H1 (cell line): ENCODE results near the gene PDE4D.

Experiments used
- KDM4A ChIP-seq: IDR thresholded peaks from one replicate; pipeline ENCODE4 v1.7.1; 2012; ENCODE audit warnings: low read depth, mild to moderate bottlenecking, moderate library complexity, low read length, inconsistent platforms; ENCODE audit not compliant: severe bottlenecking
- MAFK ChIP-seq: IDR thresholded peaks from 2 replicates; pipeline ENCODE4 v1.6.1; 2012; ENCODE audit warnings: low read depth, mild to moderate bottlenecking, improper control_type of control experiment, low read length
- NANOG ChIP-seq: IDR thresholded peaks from 2 replicates; pipeline ENCODE4 v1.6.1; 2011; ENCODE audit warnings: low read length, low read depth, mild to moderate bottlenecking, inconsistent platforms; ENCODE audit not compliant: insufficient read depth, poor library complexity, severe bottlenecking
- POLR2AphosphoS5 ChIP-seq: IDR thresholded peaks from 2 replicates; pipeline ENCODE4 v1.6.1; 2011; ENCODE audit warnings: low read depth, low read length
- SIN3A ChIP-seq, 2 experiments: IDR thresholded peaks in 1 of 2; conservative IDR thresholded peaks in 1 of 2; 2 replicates each; pipeline ENCODE4 v1.6.1; 2011 to 2012; ENCODE audit warnings: low read length in 2 of 2, improper control_type of control experiment in 1 of 2, low read depth in 1 of 2, mild to moderate bottlenecking in 1 of 2
- TAF1 ChIP-seq: IDR thresholded peaks from 2 replicates; pipeline ENCODE4 v1.6.1; 2011; ENCODE audit warnings: mild to moderate bottlenecking, low read depth, low read length
- YY1 ChIP-seq: IDR thresholded peaks from 2 replicates; pipeline ENCODE4 v1.6.1; 2011; ENCODE audit warnings: low read depth, mild to moderate bottlenecking, low read length
- TF ChIP-seq, protein P1 (sequence below): IDR thresholded peaks from 2 replicates; pipeline ENCODE4 v1.6.1; 2012; ENCODE audit warnings: low read length, inconsistent platforms
- TF ChIP-seq, protein P2 (sequence below), 3 experiments: IDR thresholded peaks; 1 replicate in 2 of 3; 2 replicates in 1 of 3; pipeline versions ENCODE4 v1.5.1 to v1.6.1; 2011; ENCODE audit warnings: low read length in 3 of 3, mild to moderate bottlenecking in 3 of 3, inconsistent platforms in 2 of 3, low read depth in 1 of 3, moderate library complexity in 1 of 3; ENCODE audit not compliant: insufficient read depth in 1 of 3; ENCODE audit errors: control extremely low read depth in 1 of 3
- TF ChIP-seq, protein P3 (sequence below): IDR thresholded peaks from 2 replicates; pipeline ENCODE4 v1.6.1; 2011; ENCODE audit warnings: low read length, improper control_type of control experiment
- TF ChIP-seq, protein P4 (sequence below): IDR thresholded peaks from 2 replicates; pipeline ENCODE4 v1.6.1; 2012; ENCODE audit warnings: inconsistent platforms
- TF ChIP-seq, protein P5 (sequence below): IDR thresholded peaks from 2 replicates; pipeline ENCODE4 v1.6.1; 2011; ENCODE audit warnings: low read depth, mild to moderate bottlenecking, low read length; ENCODE audit not compliant: insufficient read depth

DNA sequence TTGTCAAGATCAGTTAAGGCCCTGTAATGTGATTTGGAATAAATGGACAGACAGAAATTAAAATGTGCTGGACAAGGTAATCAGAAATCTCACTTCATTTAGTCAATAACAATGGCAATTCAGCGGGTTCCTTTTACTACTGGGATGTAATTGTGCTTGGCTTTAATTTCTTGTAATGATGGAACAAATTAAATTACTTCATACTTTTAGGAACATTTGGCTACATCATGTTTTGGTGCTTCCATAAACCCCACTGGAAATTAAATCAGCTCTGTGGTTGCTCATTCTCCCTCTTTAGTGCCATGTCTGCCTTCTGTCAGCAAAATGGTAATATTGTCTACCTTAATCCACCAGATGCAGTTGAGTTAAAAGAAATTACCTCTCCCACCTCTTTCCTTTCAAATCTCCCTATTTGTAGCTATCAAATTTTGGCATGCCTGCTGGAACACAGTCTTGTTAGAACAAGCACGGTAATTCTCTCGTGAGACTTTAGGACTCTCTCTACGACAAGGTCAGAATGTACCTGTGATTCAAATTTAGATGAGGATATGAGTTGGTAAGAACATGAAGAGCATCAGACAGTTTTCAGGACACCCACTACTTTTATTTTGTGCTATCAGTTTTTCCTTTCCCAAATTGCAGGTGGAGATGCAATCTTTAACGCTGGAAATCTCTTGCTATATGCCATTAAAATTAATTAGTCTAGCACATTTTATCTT lies 834.4 kb downstream of the PDE4D start:
- TF ChIP-seq YY1 (no peak), SIN3A (conservative IDR thresholded peaks at IDR 0.05 in 1 of 2, IDR thresholded peaks at IDR 0.05 in 1 of 2; ENCODE audit: low read depth in 1 of 2, low read length in 2 of 2) (no peak), TAF1 (no peak), MAFK (no peak), NANOG (no peak), POLR2AphosphoS5 (no peak), KDM4A (no peak)
- TF ChIP-seq, protein P1, sequence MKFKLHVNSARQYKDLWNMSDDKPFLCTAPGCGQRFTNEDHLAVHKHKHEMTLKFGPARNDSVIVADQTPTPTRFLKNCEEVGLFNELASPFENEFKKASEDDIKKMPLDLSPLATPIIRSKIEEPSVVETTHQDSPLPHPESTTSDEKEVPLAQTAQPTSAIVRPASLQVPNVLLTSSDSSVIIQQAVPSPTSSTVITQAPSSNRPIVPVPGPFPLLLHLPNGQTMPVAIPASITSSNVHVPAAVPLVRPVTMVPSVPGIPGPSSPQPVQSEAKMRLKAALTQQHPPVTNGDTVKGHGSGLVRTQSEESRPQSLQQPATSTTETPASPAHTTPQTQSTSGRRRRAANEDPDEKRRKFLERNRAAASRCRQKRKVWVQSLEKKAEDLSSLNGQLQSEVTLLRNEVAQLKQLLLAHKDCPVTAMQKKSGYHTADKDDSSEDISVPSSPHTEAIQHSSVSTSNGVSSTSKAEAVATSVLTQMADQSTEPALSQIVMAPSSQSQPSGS: no peak
- TF ChIP-seq, protein P2, sequence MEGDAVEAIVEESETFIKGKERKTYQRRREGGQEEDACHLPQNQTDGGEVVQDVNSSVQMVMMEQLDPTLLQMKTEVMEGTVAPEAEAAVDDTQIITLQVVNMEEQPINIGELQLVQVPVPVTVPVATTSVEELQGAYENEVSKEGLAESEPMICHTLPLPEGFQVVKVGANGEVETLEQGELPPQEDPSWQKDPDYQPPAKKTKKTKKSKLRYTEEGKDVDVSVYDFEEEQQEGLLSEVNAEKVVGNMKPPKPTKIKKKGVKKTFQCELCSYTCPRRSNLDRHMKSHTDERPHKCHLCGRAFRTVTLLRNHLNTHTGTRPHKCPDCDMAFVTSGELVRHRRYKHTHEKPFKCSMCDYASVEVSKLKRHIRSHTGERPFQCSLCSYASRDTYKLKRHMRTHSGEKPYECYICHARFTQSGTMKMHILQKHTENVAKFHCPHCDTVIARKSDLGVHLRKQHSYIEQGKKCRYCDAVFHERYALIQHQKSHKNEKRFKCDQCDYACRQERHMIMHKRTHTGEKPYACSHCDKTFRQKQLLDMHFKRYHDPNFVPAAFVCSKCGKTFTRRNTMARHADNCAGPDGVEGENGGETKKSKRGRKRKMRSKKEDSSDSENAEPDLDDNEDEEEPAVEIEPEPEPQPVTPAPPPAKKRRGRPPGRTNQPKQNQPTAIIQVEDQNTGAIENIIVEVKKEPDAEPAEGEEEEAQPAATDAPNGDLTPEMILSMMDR (IDR thresholded peaks at IDR 0.05; ENCODE audit: control extremely low read depth in 1 of 3, insufficient read depth in 1 of 3, low read depth in 1 of 3, low read length in 3 of 3): no peak
- TF ChIP-seq, protein P3, sequence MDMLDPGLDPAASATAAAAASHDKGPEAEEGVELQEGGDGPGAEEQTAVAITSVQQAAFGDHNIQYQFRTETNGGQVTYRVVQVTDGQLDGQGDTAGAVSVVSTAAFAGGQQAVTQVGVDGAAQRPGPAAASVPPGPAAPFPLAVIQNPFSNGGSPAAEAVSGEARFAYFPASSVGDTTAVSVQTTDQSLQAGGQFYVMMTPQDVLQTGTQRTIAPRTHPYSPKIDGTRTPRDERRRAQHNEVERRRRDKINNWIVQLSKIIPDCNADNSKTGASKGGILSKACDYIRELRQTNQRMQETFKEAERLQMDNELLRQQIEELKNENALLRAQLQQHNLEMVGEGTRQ: no peak
- TF ChIP-seq, protein P4, sequence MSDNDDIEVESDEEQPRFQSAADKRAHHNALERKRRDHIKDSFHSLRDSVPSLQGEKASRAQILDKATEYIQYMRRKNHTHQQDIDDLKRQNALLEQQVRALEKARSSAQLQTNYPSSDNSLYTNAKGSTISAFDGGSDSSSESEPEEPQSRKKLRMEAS: no peak
- TF ChIP-seq, protein P5, sequence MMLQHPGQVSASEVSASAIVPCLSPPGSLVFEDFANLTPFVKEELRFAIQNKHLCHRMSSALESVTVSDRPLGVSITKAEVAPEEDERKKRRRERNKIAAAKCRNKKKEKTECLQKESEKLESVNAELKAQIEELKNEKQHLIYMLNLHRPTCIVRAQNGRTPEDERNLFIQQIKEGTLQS: no peak
